CD4-positive, alpha-beta memory T cell (primary cell): ENCODE data around the gene ITSN1. TPM values are rescaled to one million over a fixed set of nuclear protein-coding genes. Genes with fewer than 3 reads are reported as not detected.
"Not testable (repeated sequence)": the region's sequence is repeated elsewhere in the genome, so short reads cannot be mapped to it uniquely, and the experiment has no call there.

ENCODE experiments used
- CTCF ChIA-PET: fragments of 350-600 bp; sonication (Branson Sonifier 250); formaldehyde crosslinking; loops from one replicate; lab custom pipeline; 2021; ENCODE audit warnings: inconsistent platforms; ENCODE audit not compliant: partially characterized antibody; lab: Charles Lee
- POLR2A ChIA-PET: fragments of 350-600 bp; sonication (Branson Sonifier 250); formaldehyde crosslinking; loops from one replicate; lab custom pipeline; 2021; ENCODE audit not compliant: partially characterized antibody; lab: Charles Lee
- DNase-seq, 5 donors: peaks; one replicate each; pipeline versions ENCODE4 v3.0.0 to v3.0.0-alpha.2; 2020 to 2022; ENCODE audit warnings: mixed read lengths in 1 of 5
- H3K27ac ChIP-seq: one replicate; pipeline ENCODE4 v1.7.0; 2013; ENCODE audit warnings: low read depth, low read length
- H3K27me3 ChIP-seq: 2 replicates; pipeline ENCODE4 v1.7.0; 2013; ENCODE audit warnings: mild to moderate bottlenecking, low read length, moderate library complexity; ENCODE audit not compliant: insufficient read depth
- H3K36me3 ChIP-seq: 2 replicates; pipeline ENCODE4 v1.7.0; 2013; ENCODE audit warnings: mild to moderate bottlenecking, low read length, moderate library complexity; ENCODE audit not compliant: insufficient read depth
- H3K4me1 ChIP-seq: 2 replicates; pipeline ENCODE4 v1.7.0; 2013; ENCODE audit warnings: mild to moderate bottlenecking, low read length, moderate library complexity; ENCODE audit not compliant: insufficient read depth
- H3K4me3 ChIP-seq, 2 donors: one replicate each; pipeline ENCODE4 v1.7.0; 2013; ENCODE audit warnings: low read length in 2 of 2, mild to moderate bottlenecking in 1 of 2
- H3K9me3 ChIP-seq, 2 donors: one replicate each; pipeline ENCODE4 v1.7.0; 2013; ENCODE audit warnings: low read length in 2 of 2, control low read depth in 1 of 2; ENCODE audit not compliant: control insufficient read depth in 1 of 2
- H3K27ac Mint-ChIP-seq, 7 donors: one replicate each; pipeline ENCODE4 v1.8.0; 2020 to 2021; ENCODE audit warnings: mixed read lengths in 7 of 7, mild to moderate bottlenecking in 6 of 7, inconsistent platforms in 3 of 7, moderate library complexity in 3 of 7
- H3K27me3 Mint-ChIP-seq, 2 donors: one replicate each; pipeline ENCODE4 v1.8.0; 2020 to 2021; ENCODE audit warnings: mixed read lengths in 2 of 2
- H3K36me3 Mint-ChIP-seq, 2 donors: one replicate each; pipeline ENCODE4 v1.8.0; 2020 to 2021; ENCODE audit warnings: mixed read lengths in 2 of 2, inconsistent platforms in 1 of 2, mild to moderate bottlenecking in 1 of 2
- H3K4me1 Mint-ChIP-seq, 4 donors: one replicate each; pipeline ENCODE4 v1.8.0; 2020 to 2021; ENCODE audit warnings: mixed read lengths in 4 of 4, mild to moderate bottlenecking in 1 of 4
- H3K4me3 Mint-ChIP-seq, 8 donors: one replicate each; pipeline ENCODE4 v1.8.0; 2020 to 2021; ENCODE audit warnings: mixed read lengths in 8 of 8, mild to moderate bottlenecking in 7 of 8, moderate library complexity in 6 of 8, inconsistent platforms in 3 of 8
- H3K9me3 Mint-ChIP-seq, 8 donors: one replicate each; pipeline ENCODE4 v1.8.0; 2020 to 2021; ENCODE audit warnings: mixed read lengths in 8 of 8, mild to moderate bottlenecking in 5 of 8, inconsistent platforms in 3 of 8, moderate library complexity in 1 of 8
- intact Hi-C: fragments of 100-400 bp; cut with micrococcal nuclease; formaldehyde crosslinking; loops from one replicate; pipeline ENCODE4 v1.15.1; 2023
- polyA plus RNA-seq, 2 donors: library from polyadenylated mRNA; unstranded; fragments of 300-500 nt; fragmentation: Illumina TruSeq; gene quantifications; one replicate each; pipeline ENCODE4 v1.2.3, GENCODE V29; 2021
- total RNA-seq, 2 experiments: library from RNA; stranded (reverse); gene quantifications; one replicate each; pipeline ENCODE4 v1.2.3, GENCODE V29; 2021

ITSN1 gene
- total and polyA plus RNA-seq, 4 experiments from 2014 or later = 1.0 to 3.9 (median 3.0) TPM

DNA sequence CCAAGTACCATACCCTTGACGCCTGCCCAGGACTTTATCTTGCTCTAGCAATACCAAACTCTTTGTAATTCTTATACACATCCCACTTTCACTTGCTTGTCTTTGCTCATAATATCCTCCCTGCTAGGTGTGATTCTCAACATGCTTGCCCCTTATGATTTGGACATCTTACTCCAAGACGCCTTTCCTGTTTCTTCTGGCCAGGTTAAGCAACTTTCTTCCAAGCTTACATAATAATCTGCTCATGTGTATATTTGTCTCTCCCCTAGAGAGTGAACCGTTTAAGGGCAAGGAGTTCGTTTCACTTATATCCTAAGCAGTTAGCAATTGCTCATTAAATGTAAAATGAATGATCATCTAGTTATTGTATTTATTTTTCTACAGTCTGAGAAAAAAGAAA is 22.6 kb upstream of the ITSN1 start:
- CTCF ChIA-PET = interaction anchor here (3.0 kb wide), 1 partner anchor 14 kb away, joined by 19 read pairs; no protein-coding TSS in a partner anchor
- H3K9me3 Mint-ChIP-seq = peaks cover 0 to 2% (median 0%) of the 10 kb centered on the region in 8 donors

DNA sequence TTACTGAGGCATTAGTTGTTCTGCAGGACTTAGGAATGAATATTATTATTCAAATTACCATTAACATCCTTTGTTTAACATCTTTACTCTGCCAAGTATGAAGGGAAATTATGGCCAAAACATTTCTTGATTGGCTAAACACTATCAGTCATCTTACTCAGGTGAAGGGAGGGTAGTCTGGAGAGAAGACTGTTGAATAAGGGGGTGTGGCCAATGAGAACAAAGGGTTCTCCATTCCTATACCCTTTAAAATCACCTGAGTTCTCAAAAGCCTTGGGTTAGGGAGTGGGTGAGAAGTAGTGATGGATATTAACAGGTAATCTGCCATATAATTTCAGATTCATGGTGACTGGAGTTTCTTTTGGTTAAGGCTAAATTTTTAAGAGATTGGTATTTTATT is 20.0 kb upstream of the ITSN1 start:
- Histone ChIP-seq H3K4me3 (no peak overlapping the region), H3K27ac (no peak overlapping the region), H3K4me1 (no peaks in the 10 kb centered on the region), H3K36me3 (peaks cover 13% of the 10 kb centered on the region), H3K27me3 (no peaks in the 10 kb centered on the region), H3K9me3 (no peaks in the 10 kb centered on the region)
- ChIA-PET POLR2A (no interaction called here), CTCF (interaction anchor here (0.5 to 1.6 kb wide), 2 partner anchors 17 to 246 kb away, joined by 3 to 13 read pairs; no protein-coding TSS in a partner anchor)
- Mint-ChIP-seq H3K36me3 (peaks cover 31 to 43% of the 10 kb centered on the region in 2 donors), H3K4me3 (no peak overlapping the region), H3K4me1 (peaks cover 0 to 3% (median under 1%) of the 10 kb centered on the region in 4 donors), H3K9me3 (peaks cover 0 to 2% (median 0%) of the 10 kb centered on the region in 8 donors), H3K27me3 (no peaks in the 10 kb centered on the region), H3K27ac (peak overlapping the region in 3 of 7 donors; percentile 13 to 57 (median 50))
- no peak for DNase-seq
- intact Hi-C loops = no loop called here

More for the DNA sequence above, 22.6 kb upstream of the ITSN1 start:
- H3K27me3 ChIP-seq = no peaks in the 10 kb centered on the region
- POLR2A ChIA-PET = no interaction called here
- H3K9me3 ChIP-seq = no peaks in the 10 kb centered on the region
- H3K27ac ChIP-seq = no peak overlapping the region
- intact Hi-C loops = no loop called here
- no peaks in the 10 kb centered on the region for H3K4me1 Mint-ChIP-seq
- H3K36me3 Mint-ChIP-seq = peaks cover 30 to 52% of the 10 kb centered on the region in 2 donors
- DNase-seq = no peak
- H3K27me3 Mint-ChIP-seq = no peaks in the 10 kb centered on the region
- no peaks in the 10 kb centered on the region for H3K4me1 ChIP-seq
- no peak overlapping the region for H3K4me3 ChIP-seq
- H3K4me3 Mint-ChIP-seq = no peak overlapping the region
- peaks cover 13% of the 10 kb centered on the region for H3K36me3 ChIP-seq
- peak overlapping the region in 1 of 7 donors; percentile 55 for H3K27ac Mint-ChIP-seq

DNA sequence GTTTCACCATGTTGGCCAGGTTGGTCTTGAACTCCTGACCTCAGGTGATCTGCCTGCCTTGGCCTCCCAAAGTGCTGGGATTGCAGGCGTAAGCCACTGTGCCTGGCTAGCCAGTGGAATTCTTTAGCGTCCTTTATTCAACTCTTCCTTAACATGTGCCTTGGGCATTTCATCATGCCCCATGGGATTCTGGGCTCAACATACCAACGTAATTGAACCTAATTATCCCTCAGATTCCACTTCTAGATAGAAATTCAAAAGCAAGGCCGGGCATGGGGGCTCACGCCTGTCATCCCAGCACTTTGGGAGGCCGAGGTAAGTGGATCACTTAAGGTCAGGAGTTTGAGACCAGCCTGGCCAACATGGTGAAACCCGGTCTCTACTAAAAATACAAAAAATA is 16.1 kb upstream of the ITSN1 start:
- H3K9me3 Mint-ChIP-seq, H3K4me1 ChIP-seq, H3K9me3 ChIP-seq, H3K4me3 ChIP-seq, H3K27me3 ChIP-seq, DNase-seq, H3K4me1 Mint-ChIP-seq, H3K27ac Mint-ChIP-seq, H3K4me3 Mint-ChIP-seq, intact Hi-C loops, H3K27ac ChIP-seq, H3K27me3 Mint-ChIP-seq: not testable (repeated sequence)
- peaks cover 16 to 38% of the 10 kb centered on the region in 2 donors for H3K36me3 Mint-ChIP-seq
- ChIA-PET CTCF (interaction anchor here (2.7 kb wide), 1 partner anchor 21 kb away, joined by 15 read pairs; no protein-coding TSS in a partner anchor), POLR2A (interaction anchor here (0.7 kb wide), 1 partner anchor 855 kb away, joined by 3 read pairs; no protein-coding TSS in a partner anchor)
- peaks cover 17% of the 10 kb centered on the region for H3K36me3 ChIP-seq

DNA sequence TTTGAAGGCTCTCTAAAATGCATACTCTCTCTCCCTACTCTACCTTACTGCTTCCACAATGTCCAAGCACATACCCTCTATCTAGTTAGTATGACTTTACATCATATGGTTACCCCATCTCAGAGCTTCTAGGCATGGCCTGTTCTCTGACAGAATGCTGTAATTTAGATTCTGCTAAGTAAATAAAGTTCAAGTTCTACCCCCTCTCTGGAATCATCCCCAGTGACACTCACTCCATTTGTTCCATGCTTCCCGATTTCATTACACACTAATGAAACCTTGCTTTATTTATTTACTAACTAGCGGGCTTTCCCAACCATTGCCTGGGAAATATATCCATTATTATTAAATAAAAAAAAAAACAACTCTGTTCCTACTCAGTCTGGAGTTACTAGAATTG is 8.0 kb upstream of the ITSN1 start:
- no peaks in the 10 kb centered on the region for H3K27me3 Mint-ChIP-seq
- Histone ChIP-seq H3K27me3 (no peaks in the 10 kb centered on the region), H3K27ac (no peak overlapping the region), H3K4me3 (no peak overlapping the region), H3K4me1 (peaks cover 6% of the 10 kb centered on the region), H3K9me3 (no peaks in the 10 kb centered on the region), H3K36me3 (peaks cover 4% of the 10 kb centered on the region)
- no peak overlapping the region for H3K27ac Mint-ChIP-seq
- H3K9me3 Mint-ChIP-seq = no peaks in the 10 kb centered on the region
- CTCF ChIA-PET = interaction anchor here (0.8 kb wide), 1 partner anchor 28 kb away, joined by 3 read pairs; no protein-coding TSS in a partner anchor
- no peak overlapping the region for H3K4me3 Mint-ChIP-seq
- no peak for DNase-seq
- intact Hi-C loops = no loop called here
- POLR2A ChIA-PET = no interaction called here
- H3K36me3 Mint-ChIP-seq = peaks cover 17 to 23% of the 10 kb centered on the region in 2 donors
- H3K4me1 Mint-ChIP-seq = peaks cover 9 to 23% (median 19%) of the 10 kb centered on the region in 4 donors

DNA sequence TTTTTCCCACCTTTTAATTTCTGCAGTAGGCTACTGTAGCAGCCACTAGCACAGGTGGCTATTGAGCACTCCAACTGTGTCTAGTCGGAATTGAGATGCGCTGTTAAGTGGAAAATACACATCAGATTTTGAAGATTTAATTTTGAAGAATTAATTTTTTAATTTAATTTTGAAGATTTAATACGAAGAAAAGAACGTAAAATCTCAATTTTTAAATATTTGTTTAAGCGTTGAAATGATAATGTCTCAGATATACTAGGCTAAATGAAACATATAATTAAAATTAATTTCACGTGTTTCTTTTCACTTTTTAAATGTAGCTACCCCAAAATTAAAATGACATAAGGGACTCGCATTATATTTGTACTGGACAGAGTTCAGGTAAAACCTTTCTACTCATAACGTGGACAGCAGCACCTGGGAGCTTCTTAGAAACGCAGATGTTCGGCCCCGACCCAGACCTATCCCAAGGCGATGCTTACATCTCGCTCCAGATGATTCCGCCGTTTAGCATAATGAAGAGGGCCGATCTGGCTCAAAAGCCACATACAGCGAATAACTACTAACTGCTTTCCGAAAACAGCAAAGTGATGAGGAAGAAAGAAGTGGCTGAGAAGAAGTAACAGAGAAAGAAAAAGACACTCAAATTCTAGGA is 1.5 kb upstream of the ITSN1 start:
- peak in 2 of 5 donors; percentile 4 to 5 for DNase-seq
- CTCF ChIA-PET = interaction anchor here (1.0 to 1.3 kb wide), 2 partner anchors 35 to 869 kb away, joined by 3 read pairs; partner anchors contain the start of gene PAXBP1
- H3K4me1 Mint-ChIP-seq = peaks cover 17 to 50% (median 28%) of the 10 kb centered on the region in 4 donors
- no peaks in the 10 kb centered on the region for H3K9me3 ChIP-seq
- peak overlapping the region; percentile 67 for H3K27ac ChIP-seq
- peaks cover 7% of the 10 kb centered on the region for H3K27me3 ChIP-seq
- H3K4me3 Mint-ChIP-seq = peak overlapping the region; percentile 93 to 99 (median 98)
- peak overlapping the region; percentile 88 to 100 (median 97) for H3K27ac Mint-ChIP-seq
- no peaks in the 10 kb centered on the region for H3K36me3 ChIP-seq
- H3K4me3 ChIP-seq = peak overlapping the region; percentile 87 to 94
- intact Hi-C loops = loop anchor here (1.0 to 5.0 kb wide), 6 partner anchors 150 to 1249 kb away; partner anchors contain the start of genes DNAJC28, RCAN1, SYNJ1 and URB1
- H3K27me3 Mint-ChIP-seq = peaks cover 5 to 15% of the 10 kb centered on the region in 2 donors
- peaks cover 6 to 11% of the 10 kb centered on the region in 2 donors for H3K36me3 Mint-ChIP-seq
- H3K4me1 ChIP-seq = peaks cover 28% of the 10 kb centered on the region
- no peaks in the 10 kb centered on the region for H3K9me3 Mint-ChIP-seq
- POLR2A ChIA-PET = interaction anchor here (1.1 to 2.2 kb wide), 2 partner anchors 98 to 161 kb away, joined by 4 to 11 read pairs; partner anchors contain the start of genes SON and TMEM50B

DNA sequence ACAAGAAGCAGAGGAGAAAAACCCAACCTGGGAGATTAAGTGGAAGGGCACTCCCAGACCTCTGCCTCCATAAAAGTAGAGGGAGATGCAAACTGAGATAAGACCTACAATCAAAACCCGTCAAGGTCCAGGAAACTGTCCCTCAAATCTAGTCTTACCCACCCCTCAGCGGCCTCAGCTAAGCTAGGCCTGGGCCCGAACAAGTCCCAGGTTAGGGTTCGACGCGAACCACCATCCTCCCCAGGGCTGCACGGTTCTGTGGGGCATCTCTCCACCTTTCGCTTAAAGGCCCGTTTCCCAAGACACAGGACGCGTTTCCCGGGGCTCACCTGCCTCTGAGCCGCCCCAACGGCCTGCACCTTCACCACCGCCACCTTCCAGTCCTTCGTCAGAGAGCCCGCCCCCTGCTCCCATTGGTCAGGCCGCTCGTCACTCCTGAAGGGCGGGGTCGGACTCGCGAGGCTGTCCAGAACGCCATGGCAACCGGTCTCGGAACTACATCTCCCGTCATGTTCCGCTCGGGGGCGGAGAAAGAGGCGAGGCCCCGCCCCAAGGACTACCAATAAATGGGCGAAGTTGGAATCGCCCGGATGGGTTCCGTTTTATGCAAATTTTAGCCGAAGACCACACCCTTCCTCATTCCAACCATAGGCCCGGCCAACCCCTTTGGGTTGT is 812 bp upstream of the ITSN1 start, which contains the start of gene CRYZL1:
Gene CRYZL1, minus strand, starts transcription at position 390 of the 675 bp plus-strand sequence. CDS start 10,190 bp downstream, outside the sequence.
- Histone ChIP-seq H3K27ac (peak within 1 kb of the TSS; percentile 67), H3K27me3 (peaks cover 7% of the 10 kb centered on the region), H3K4me3 (peak within 1 kb of the TSS; percentile 87 to 94), H3K4me1 (peaks cover 28% of the 10 kb centered on the region), H3K9me3 (no peaks in the 10 kb centered on the region), H3K36me3 (no peaks in the 10 kb centered on the region)
- CTCF ChIA-PET = interaction anchor here (1.3 kb wide), 1 partner anchor 870 kb away, joined by 3 read pairs; the partner anchor contains the start of gene PAXBP1
- Mint-ChIP-seq H3K4me1 (peaks cover 17 to 50% (median 28%) of the 10 kb centered on the region in 4 donors), H3K9me3 (no peaks in the 10 kb centered on the region), H3K36me3 (peaks cover 6 to 11% of the 10 kb centered on the region in 2 donors), H3K4me3 (peak within 1 kb of the TSS; percentile 93 to 99 (median 98)), H3K27me3 (peaks cover 5 to 15% of the 10 kb centered on the region in 2 donors), H3K27ac (peak within 1 kb of the TSS; percentile 88 to 100 (median 97))
- DNase-seq = peak; percentile 100
- POLR2A ChIA-PET = interaction anchor here (1.1 to 2.2 kb wide), 2 partner anchors 98 to 162 kb away, joined by 4 to 11 read pairs; partner anchors contain the start of genes SON and TMEM50B
- intact Hi-C loops = loop anchor here (1.0 to 5.0 kb wide), 10 partner anchors 99 to 1249 kb away; partner anchors contain the start of genes ATP5PO, CFAP298, DNAJC28 and GART
